H9 (cell line): ENCODE results near the gene DKK1. TPM values are rescaled to one million over a fixed set of nuclear protein-coding genes. Genes with fewer than 3 reads are reported as not detected.

Source experiments
- DNase-seq: peaks from one replicate; pipeline ENCODE4 v3.0.0-alpha.2; 2017
- H2AFZ ChIP-seq: one replicate; pipeline ENCODE4 v1.6.1; 2013; ENCODE audit warnings: mild to moderate bottlenecking, low read length, control low read depth, moderate library complexity
- H2AK5ac ChIP-seq: 2 replicates; pipeline ENCODE4 v1.6.1; 2013; ENCODE audit warnings: low read length, control low read depth, mixed read lengths; ENCODE audit not compliant: insufficient read length
- H2BK120ac ChIP-seq: one replicate; pipeline ENCODE4 v1.6.1; 2013; ENCODE audit warnings: low read depth, mild to moderate bottlenecking, low read length, control low read depth, inconsistent platforms; ENCODE audit not compliant: poor library complexity, severe bottlenecking
- H2BK12ac ChIP-seq: 2 replicates; pipeline ENCODE4 v1.6.1; 2013; ENCODE audit warnings: low read length, control low read depth, mixed read lengths, low read depth; ENCODE audit not compliant: insufficient read length
- H2BK15ac ChIP-seq: 2 replicates; pipeline ENCODE4 v1.6.1; 2013; ENCODE audit warnings: low read depth, low read length, control low read depth
- H2BK20ac ChIP-seq: one replicate; pipeline ENCODE4 v1.6.1; 2013; ENCODE audit warnings: low read depth, mild to moderate bottlenecking, low read length, control low read depth, inconsistent platforms; ENCODE audit not compliant: poor library complexity, severe bottlenecking
- H2BK5ac ChIP-seq: 2 replicates; pipeline ENCODE4 v1.6.1; 2013; ENCODE audit warnings: low read length, control low read depth, mixed read lengths; ENCODE audit not compliant: insufficient read length
- H3K14ac ChIP-seq: 2 replicates; pipeline ENCODE4 v1.6.1; 2013; ENCODE audit warnings: low read length, control low read depth; ENCODE audit not compliant: insufficient read depth
- H3K18ac ChIP-seq: 2 replicates; pipeline ENCODE4 v1.6.1; 2013; ENCODE audit warnings: low read depth, mild to moderate bottlenecking, mixed read lengths, low read length, control low read depth; ENCODE audit not compliant: insufficient read length
- H3K23ac ChIP-seq: 2 replicates; pipeline ENCODE4 v1.6.1; 2013; ENCODE audit warnings: low read length, control low read depth, mixed read lengths, low read depth; ENCODE audit not compliant: insufficient read length
- H3K23me2 ChIP-seq: 2 replicates; pipeline ENCODE4 v1.6.1; 2013; ENCODE audit warnings: low read depth, mild to moderate bottlenecking, mixed read lengths, low read length, control low read depth; ENCODE audit not compliant: insufficient read length, poor library complexity, severe bottlenecking
- H3K27ac ChIP-seq: 2 replicates; pipeline ENCODE4 v1.5.1; 2013; ENCODE audit warnings: low read length, control low read depth, mixed read lengths, low read depth; ENCODE audit not compliant: insufficient read length
- H3K27me3 ChIP-seq: 2 replicates; pipeline ENCODE4 v1.6.1; 2013; ENCODE audit warnings: low read length, control low read depth, inconsistent platforms; ENCODE audit not compliant: insufficient read depth
- H3K4ac ChIP-seq: 2 replicates; pipeline ENCODE4 v1.6.1; 2013; ENCODE audit warnings: low read depth, mild to moderate bottlenecking, control low read depth, inconsistent platforms, low read length, moderate library complexity
- H3K4me1 ChIP-seq: 2 replicates; pipeline ENCODE4 v1.6.1; 2013; ENCODE audit warnings: low read length, control low read depth, inconsistent platforms; ENCODE audit not compliant: insufficient read depth
- H3K4me2 ChIP-seq: 2 replicates; pipeline ENCODE4 v1.6.1; 2013; ENCODE audit warnings: low read length, control low read depth, mixed read lengths; ENCODE audit not compliant: insufficient read length, insufficient read depth
- H3K56ac ChIP-seq: 2 replicates; pipeline ENCODE4 v1.6.1; 2013; ENCODE audit warnings: low read depth, mild to moderate bottlenecking, mixed read lengths, low read length, control low read depth; ENCODE audit not compliant: insufficient read length
- H3K79me1 ChIP-seq: 2 replicates; pipeline ENCODE4 v1.6.1; 2013; ENCODE audit warnings: low read depth, mild to moderate bottlenecking, moderate library complexity, low read length, control low read depth, inconsistent platforms; ENCODE audit not compliant: insufficient read depth, poor library complexity, severe bottlenecking
- H3K79me2 ChIP-seq: 2 replicates; pipeline ENCODE4 v1.6.1; 2013; ENCODE audit warnings: low read length, control low read depth, inconsistent platforms; ENCODE audit not compliant: insufficient read depth
- H3K9ac ChIP-seq: 2 replicates; pipeline ENCODE4 v1.6.1; 2013; ENCODE audit warnings: low read length, control low read depth, mixed read lengths; ENCODE audit not compliant: insufficient read length; ENCODE audit errors: extremely low read depth
- H3K9me3 ChIP-seq: one replicate; pipeline ENCODE4 v1.6.1; 2013; ENCODE audit warnings: low read depth, low read length, inconsistent platforms; ENCODE audit not compliant: control insufficient read depth
- H3T11ph ChIP-seq: one replicate; pipeline ENCODE4 v1.6.1; 2013; ENCODE audit warnings: mild to moderate bottlenecking, low read length, control low read depth, inconsistent platforms
- H4K20me1 ChIP-seq: one replicate; pipeline ENCODE4 v1.6.1; 2013; ENCODE audit not compliant: control insufficient read depth, insufficient read length, insufficient read depth
- H4K5ac ChIP-seq: 2 replicates; pipeline ENCODE4 v1.6.1; 2013; ENCODE audit warnings: low read depth, mild to moderate bottlenecking, mixed read lengths, low read length, control low read depth; ENCODE audit not compliant: insufficient read length
- H4K8ac ChIP-seq: replicated peaks from 2 replicates; pipeline ENCODE4 v1.6.1; 2013; ENCODE audit warnings: low read length, control low read depth, mixed read lengths, low read depth; ENCODE audit not compliant: insufficient read length
- H4K91ac ChIP-seq: 2 replicates; pipeline ENCODE4 v1.6.1; 2013; ENCODE audit warnings: low read depth, mild to moderate bottlenecking, moderate library complexity, mixed read lengths, low read length, control low read depth; ENCODE audit not compliant: insufficient read length
- H3K27ac Mint-ChIP-seq, 3 experiments: 2 replicates in 2 of 3; 3 replicates in 1 of 3; pipeline ENCODE4 v1.8.0; 2020 to 2021; ENCODE audit warnings: mixed read lengths in 3 of 3, mild to moderate bottlenecking in 1 of 3, moderate library complexity in 1 of 3
- H3K27me3 Mint-ChIP-seq: 2 replicates; pipeline ENCODE4 v1.8.0; 2021; ENCODE audit warnings: low read depth, mild to moderate bottlenecking, moderate library complexity, mixed read lengths
- H3K36me3 Mint-ChIP-seq, 3 experiments: 2 replicates in 2 of 3; 3 replicates in 1 of 3; pipeline ENCODE4 v1.8.0; 2020 to 2021; ENCODE audit warnings: low read depth in 3 of 3, mixed read lengths in 3 of 3; ENCODE audit not compliant: insufficient read depth in 1 of 3
- H3K4me1 Mint-ChIP-seq, 2 experiments: 2 replicates each; pipeline ENCODE4 v1.8.0; 2020; ENCODE audit warnings: mixed read lengths in 2 of 2
- H3K4me3 Mint-ChIP-seq, 2 experiments: 2 replicates in 1 of 2; 3 replicates in 1 of 2; pipeline ENCODE4 v1.8.0; 2020 to 2021; ENCODE audit warnings: mild to moderate bottlenecking in 2 of 2, mixed read lengths in 2 of 2, moderate library complexity in 1 of 2
- H3K9me3 Mint-ChIP-seq, 2 experiments: 2 replicates in 1 of 2; 3 replicates in 1 of 2; pipeline ENCODE4 v1.8.0; 2020; ENCODE audit warnings: mild to moderate bottlenecking in 2 of 2, mixed read lengths in 2 of 2, moderate library complexity in 1 of 2
- WGBS: extraction: QIAGEN DNeasy Blood & Tissue Kit; methylation state at CpG from one replicate; pipeline ENCODE4 v1.1.7; 2013; ENCODE audit warnings: missing lambda C conversion rate, low lambda C conversion rate, mixed read lengths; ENCODE audit not compliant: insufficient read length; ENCODE audit errors: extremely low coverage; 5-methylcytosine and 5-hydroxymethylcytosine counted together
- total RNA-seq: library from RNA; stranded (reverse); gene quantifications from 2 replicates; pipeline ENCODE4 v1.2.1, GENCODE V29; 2021
- TF ChIP-seq, protein P1 (sequence below): fragments of 200-600 bp; sonication (generic); conservative IDR thresholded peaks from 3 replicates; pipeline ENCODE4 v1.8.0; 2021; ENCODE audit warnings: antibody characterized with exemption, mild to moderate bottlenecking

DKK1 gene
- total RNA-seq, 1 experiment from 2014 or later: 1.1 TPM

- Histone ChIP-seq H4K20me1 (peaks cover 4% of the 10 kb centered on the region), H2AK5ac (no peak overlapping the region), H3T11ph (no peak overlapping the region), H4K5ac (no peak overlapping the region), H2BK20ac (no peak overlapping the region), H3K4ac (no peak overlapping the region), H3K27ac (no peak overlapping the region), H3K79me2 (no peaks in the 10 kb centered on the region), H3K4me2 (no peak overlapping the region), H3K9ac (no peak overlapping the region), H2BK120ac (no peak overlapping the region), H3K23ac (no peak overlapping the region), H3K27me3 (peaks cover 36% of the 10 kb centered on the region), H4K91ac (no peak overlapping the region), H3K14ac (no peak overlapping the region), H3K4me1 (0 out of 2 replicates have a peak, but pooled peaks cover 2% of the 10 kb centered on the region), H3K23me2 (peaks cover 18% of the 10 kb centered on the region), H3K56ac (no peak overlapping the region), H3K18ac (no peak overlapping the region), H2BK15ac (no peak overlapping the region), H3K9me3 (no peaks in the 10 kb centered on the region), H3K79me1 (no peaks in the 10 kb centered on the region), H2AFZ (no peak overlapping the region), H4K8ac (no peak overlapping the region), H2BK12ac (no peak overlapping the region), H2BK5ac (no peak overlapping the region)
- no peak for DNase-seq
- Mint-ChIP-seq H3K9me3 (no peaks in the 10 kb centered on the region; a peak in 1 of 5 replicates), H3K4me1 (peaks cover 12 to 13% of the 10 kb centered on the region in 2 experiments), H3K27me3 (peaks cover 70% of the 10 kb centered on the region), H3K27ac (no peak overlapping the region), H3K4me3 (no peak overlapping the region), H3K36me3 (no peaks in the 10 kb centered on the region)
- WGBS: no CpG with 5 or more reads among the region's 4 CpGs
- TF ChIP-seq, protein P1, sequence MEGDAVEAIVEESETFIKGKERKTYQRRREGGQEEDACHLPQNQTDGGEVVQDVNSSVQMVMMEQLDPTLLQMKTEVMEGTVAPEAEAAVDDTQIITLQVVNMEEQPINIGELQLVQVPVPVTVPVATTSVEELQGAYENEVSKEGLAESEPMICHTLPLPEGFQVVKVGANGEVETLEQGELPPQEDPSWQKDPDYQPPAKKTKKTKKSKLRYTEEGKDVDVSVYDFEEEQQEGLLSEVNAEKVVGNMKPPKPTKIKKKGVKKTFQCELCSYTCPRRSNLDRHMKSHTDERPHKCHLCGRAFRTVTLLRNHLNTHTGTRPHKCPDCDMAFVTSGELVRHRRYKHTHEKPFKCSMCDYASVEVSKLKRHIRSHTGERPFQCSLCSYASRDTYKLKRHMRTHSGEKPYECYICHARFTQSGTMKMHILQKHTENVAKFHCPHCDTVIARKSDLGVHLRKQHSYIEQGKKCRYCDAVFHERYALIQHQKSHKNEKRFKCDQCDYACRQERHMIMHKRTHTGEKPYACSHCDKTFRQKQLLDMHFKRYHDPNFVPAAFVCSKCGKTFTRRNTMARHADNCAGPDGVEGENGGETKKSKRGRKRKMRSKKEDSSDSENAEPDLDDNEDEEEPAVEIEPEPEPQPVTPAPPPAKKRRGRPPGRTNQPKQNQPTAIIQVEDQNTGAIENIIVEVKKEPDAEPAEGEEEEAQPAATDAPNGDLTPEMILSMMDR: no peak
Measured at GRCh38 chr10:52316500-52316899, 2.4 kb downstream of the DKK1 start.
